Central memory CD8-positive, alpha-beta T cell (primary cell): ENCODE measurements around the gene CACNA2D3.

Experiments
- ATAC-seq: fragments of 150-1000 bp; cut with Tn5 transposase; replicated peaks from 2 replicates; pipeline ENCODE4 v1.10.0; 2022; ENCODE audit warnings: mild to moderate bottlenecking, moderate FRiP score, moderate number of reproducible peaks; ENCODE audit not compliant: poor library complexity, severe bottlenecking; ENCODE audit errors: extremely low read depth
- DNase-seq, 2 donors: peaks; one replicate each; pipeline ENCODE4 v3.0.0; 2021; ENCODE audit warnings: low spot score in 2 of 2
- H3K27ac Mint-ChIP-seq: one replicate; pipeline ENCODE4 v1.8.0; 2022; ENCODE audit warnings: low read depth, mild to moderate bottlenecking, moderate library complexity, mixed read lengths
- H3K27me3 Mint-ChIP-seq: one replicate; pipeline ENCODE4 v1.8.0; 2022; ENCODE audit warnings: mixed read lengths
- H3K36me3 Mint-ChIP-seq: one replicate; pipeline ENCODE4 v1.8.0; 2022; ENCODE audit warnings: mild to moderate bottlenecking, moderate library complexity, mixed read lengths; ENCODE audit not compliant: insufficient read depth
- H3K4me1 Mint-ChIP-seq: one replicate; pipeline ENCODE4 v1.8.0; 2022; ENCODE audit warnings: mixed read lengths
- H3K4me3 Mint-ChIP-seq: one replicate; pipeline ENCODE4 v1.8.0; 2022; ENCODE audit warnings: mild to moderate bottlenecking, moderate library complexity, mixed read lengths
- H3K9me3 Mint-ChIP-seq: one replicate; pipeline ENCODE4 v1.8.0; 2022; ENCODE audit warnings: mixed read lengths

Gene CACNA2D3

GRCh38 chr3:54361746-54362283, 239.5 kb downstream of the CACNA2D3 start:
- Mint-ChIP-seq H3K36me3 (no peaks in the 10 kb centered on the region), H3K4me1 (no peaks in the 10 kb centered on the region), H3K27me3 (no peaks in the 10 kb centered on the region), H3K9me3 (no peaks in the 10 kb centered on the region), H3K4me3 (no peak overlapping the region), H3K27ac (no peak overlapping the region)
- DNase-seq (no peak), ATAC-seq (no peak)

- no peaks in the 10 kb centered on the region for H3K9me3 Mint-ChIP-seq
- H3K27ac Mint-ChIP-seq, result no peak overlapping the region
- no peaks in the 10 kb centered on the region for H3K4me1 Mint-ChIP-seq
- DNase-seq, result no peak
- H3K27me3 Mint-ChIP-seq, result no peaks in the 10 kb centered on the region
- H3K36me3 Mint-ChIP-seq, result no peaks in the 10 kb centered on the region
- ATAC-seq, result no peak
- no peak overlapping the region for H3K4me3 Mint-ChIP-seq
These were observed 243.8 kb downstream of the CACNA2D3 start for GRCh38 chr3:54366007-54366750.

GRCh38 chr3:54366839-54367238, 244.5 kb downstream of the CACNA2D3 start:
- Mint-ChIP-seq H3K36me3 (no peaks in the 10 kb centered on the region), H3K27me3 (no peaks in the 10 kb centered on the region), H3K4me1 (no peaks in the 10 kb centered on the region), H3K4me3 (no peak overlapping the region), H3K9me3 (no peaks in the 10 kb centered on the region), H3K27ac (no peak overlapping the region)
- DNase-seq (no peak), ATAC-seq (no peak)

- no peak for DNase-seq
- H3K4me1 Mint-ChIP-seq, result no peaks in the 10 kb centered on the region
- H3K9me3 Mint-ChIP-seq, result peaks cover 7% of the 10 kb centered on the region
- no peaks in the 10 kb centered on the region for H3K27me3 Mint-ChIP-seq
- no peak for ATAC-seq
- no peaks in the 10 kb centered on the region for H3K36me3 Mint-ChIP-seq
- H3K4me3 Mint-ChIP-seq, result no peak overlapping the region
- H3K27ac Mint-ChIP-seq, result no peak overlapping the region
These were observed 249.9 kb downstream of the CACNA2D3 start for GRCh38 chr3:54372232-54372631.

- DNase-seq (no peak), ATAC-seq (no peak)
- H3K27me3 Mint-ChIP-seq, result no peaks in the 10 kb centered on the region
- no peak overlapping the region for H3K4me3 Mint-ChIP-seq
- no peaks in the 10 kb centered on the region for H3K4me1 Mint-ChIP-seq
- no peak overlapping the region for H3K27ac Mint-ChIP-seq
- peaks cover 7% of the 10 kb centered on the region for H3K9me3 Mint-ChIP-seq
- no peaks in the 10 kb centered on the region for H3K36me3 Mint-ChIP-seq
These were observed 252.0 kb downstream of the CACNA2D3 start for GRCh38 chr3:54374214-54374852.

GRCh38 chr3:54376142-54376807, 253.9 kb downstream of the CACNA2D3 start:
- Mint-ChIP-seq H3K36me3 (no peaks in the 10 kb centered on the region), H3K9me3 (peaks cover 12% of the 10 kb centered on the region), H3K27me3 (no peaks in the 10 kb centered on the region), H3K4me3 (no peak overlapping the region), H3K4me1 (no peaks in the 10 kb centered on the region), H3K27ac (no peak overlapping the region)
- ATAC-seq (no peak), DNase-seq (no peak)

GRCh38 chr3:54376939-54377578, 254.7 kb downstream of the CACNA2D3 start:
- H3K9me3 Mint-ChIP-seq, result peaks cover 12% of the 10 kb centered on the region
- no peak overlapping the region for H3K27ac Mint-ChIP-seq
- H3K36me3 Mint-ChIP-seq, result no peaks in the 10 kb centered on the region
- H3K4me1 Mint-ChIP-seq, result no peaks in the 10 kb centered on the region
- no peak overlapping the region for H3K4me3 Mint-ChIP-seq
- no peak for ATAC-seq
- H3K27me3 Mint-ChIP-seq, result no peaks in the 10 kb centered on the region
- no peak for DNase-seq

- Mint-ChIP-seq H3K9me3 (peaks cover 12% of the 10 kb centered on the region), H3K27me3 (no peaks in the 10 kb centered on the region), H3K36me3 (no peaks in the 10 kb centered on the region), H3K4me3 (no peak overlapping the region), H3K4me1 (no peaks in the 10 kb centered on the region), H3K27ac (no peak overlapping the region)
- no peak for ATAC-seq
- no peak for DNase-seq
These were observed 255.8 kb downstream of the CACNA2D3 start for GRCh38 chr3:54378184-54378583.

- Mint-ChIP-seq H3K36me3 (no peaks in the 10 kb centered on the region), H3K27ac (no peak overlapping the region), H3K27me3 (no peaks in the 10 kb centered on the region), H3K9me3 (peaks cover 5% of the 10 kb centered on the region), H3K4me3 (no peak overlapping the region), H3K4me1 (no peaks in the 10 kb centered on the region)
- no peak for DNase-seq
- no peak for ATAC-seq
These were observed 261.9 kb downstream of the CACNA2D3 start for GRCh38 chr3:54384279-54384678.

GRCh38 chr3:54390582-54390981, 268.2 kb downstream of the CACNA2D3 start:
- H3K27me3 Mint-ChIP-seq, result no peaks in the 10 kb centered on the region
- H3K36me3 Mint-ChIP-seq, result no peaks in the 10 kb centered on the region
- no peak for ATAC-seq
- DNase-seq, result no peak
- H3K27ac Mint-ChIP-seq, result no peak overlapping the region
- H3K4me1 Mint-ChIP-seq, result no peaks in the 10 kb centered on the region
- no peaks in the 10 kb centered on the region for H3K9me3 Mint-ChIP-seq
- no peak overlapping the region for H3K4me3 Mint-ChIP-seq

GRCh38 chr3:54393150-54393549, 270.8 kb downstream of the CACNA2D3 start:
- H3K27me3 Mint-ChIP-seq, result no peaks in the 10 kb centered on the region
- H3K27ac Mint-ChIP-seq, result no peak overlapping the region
- DNase-seq (no peak), ATAC-seq (no peak)
- no peaks in the 10 kb centered on the region for H3K36me3 Mint-ChIP-seq
- H3K9me3 Mint-ChIP-seq, result no peaks in the 10 kb centered on the region
- no peak overlapping the region for H3K4me3 Mint-ChIP-seq
- H3K4me1 Mint-ChIP-seq, result no peaks in the 10 kb centered on the region

GRCh38 chr3:54408328-54408727, 286.0 kb downstream of the CACNA2D3 start:
- Mint-ChIP-seq H3K27me3 (no peaks in the 10 kb centered on the region), H3K9me3 (peaks cover 6% of the 10 kb centered on the region), H3K27ac (no peak overlapping the region), H3K4me1 (no peaks in the 10 kb centered on the region), H3K4me3 (no peak overlapping the region), H3K36me3 (no peaks in the 10 kb centered on the region)
- DNase-seq (no peak), ATAC-seq (no peak)
